ENCODE results near the gene NOL9.

Gene NOL9

DNA sequence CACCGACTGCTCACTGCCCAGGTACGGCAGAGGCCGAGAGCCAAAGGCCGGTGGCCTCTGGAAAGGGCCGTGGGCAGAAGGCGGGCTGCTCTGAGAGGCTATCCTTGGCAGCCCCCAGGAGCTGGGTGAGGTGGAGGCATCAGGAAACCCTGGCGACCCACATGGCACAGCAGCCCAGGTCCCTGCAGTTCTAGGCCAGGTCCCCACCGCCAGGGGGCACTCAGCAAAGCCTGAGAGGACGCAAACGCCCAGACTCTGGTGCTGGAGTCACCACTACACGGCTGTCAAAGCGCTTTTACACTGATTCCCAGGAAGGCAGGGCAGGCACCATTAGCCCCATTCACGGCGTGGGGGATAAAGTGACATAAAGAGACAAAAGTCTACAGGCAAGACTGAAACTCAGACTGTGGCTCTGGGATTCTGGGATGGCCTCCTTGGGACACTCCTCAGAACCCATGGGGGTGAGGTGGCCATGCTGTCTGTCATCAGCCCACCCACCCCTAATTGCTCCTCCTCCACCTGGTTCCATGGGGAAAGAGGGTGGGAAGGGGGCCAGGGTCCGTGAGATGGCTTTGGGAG is 67.8 kb downstream of the NOL9 start:
- DNase-seq: peak; percentile 62 to 78

DNA sequence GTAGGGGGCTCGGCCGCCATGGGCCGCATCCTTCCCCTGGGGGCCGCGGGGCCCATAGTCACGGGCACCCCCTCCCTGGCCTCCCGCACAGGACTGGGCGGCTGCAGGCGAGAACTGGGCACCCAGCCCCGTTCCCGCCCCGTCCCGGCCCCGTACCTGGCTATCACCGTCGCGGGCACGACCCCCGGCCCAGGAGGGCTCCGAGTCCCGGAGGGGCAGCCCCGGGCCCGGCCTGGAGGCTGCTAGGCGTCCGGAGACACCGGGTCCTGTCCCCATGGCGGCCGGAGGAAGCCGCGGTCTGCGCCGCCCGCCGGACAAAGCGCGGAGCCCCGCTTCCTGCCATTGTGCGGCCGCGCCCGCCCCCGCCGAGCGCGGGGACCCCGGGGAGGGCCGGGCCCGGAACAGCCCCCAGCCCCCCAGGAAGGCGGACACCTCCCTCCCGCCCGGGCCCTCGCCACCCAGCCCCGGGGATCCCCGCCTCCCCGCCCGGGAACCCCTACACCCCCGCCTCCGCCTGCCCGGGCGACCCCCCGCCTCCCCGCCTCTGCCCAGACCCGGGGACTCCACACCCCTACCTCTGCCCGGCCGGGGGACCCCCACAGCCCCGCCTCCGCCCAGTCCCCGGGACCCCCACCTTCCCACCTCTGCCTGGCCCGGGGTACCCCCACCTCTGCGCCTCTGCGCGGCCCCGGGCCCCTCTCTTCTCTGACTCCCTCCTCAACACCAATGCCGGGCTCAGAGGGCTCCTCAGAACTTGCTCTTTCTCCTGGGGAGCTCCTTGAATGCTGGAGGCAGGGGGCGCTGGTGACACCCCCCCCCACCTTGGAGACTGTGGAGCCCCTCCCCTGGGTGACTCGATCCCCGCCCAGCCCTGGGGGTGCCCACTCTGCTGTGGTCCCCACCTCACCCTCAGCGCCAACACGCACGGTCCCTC is 68.9 kb downstream of the NOL9 start:
- no peak for DNase-seq

DNA sequence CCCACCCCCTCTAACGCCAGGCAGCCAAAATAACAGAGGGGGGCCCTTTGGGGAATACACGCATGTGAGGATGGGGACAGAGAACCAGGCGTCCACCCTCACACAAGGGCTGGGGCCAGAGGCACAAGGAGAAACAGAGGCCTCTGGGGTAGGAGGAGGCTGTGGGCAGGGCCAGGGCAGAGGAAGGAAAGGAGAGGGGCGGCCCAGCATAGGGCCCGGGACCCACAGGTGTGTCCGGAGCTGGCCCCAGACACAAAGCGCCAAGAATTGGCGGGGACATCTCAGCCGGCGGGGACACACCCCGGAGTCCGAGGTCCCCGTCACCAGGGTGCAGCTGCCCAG is 69.5 kb downstream of the NOL9 start:
- DNase-seq: no peak

DNA sequence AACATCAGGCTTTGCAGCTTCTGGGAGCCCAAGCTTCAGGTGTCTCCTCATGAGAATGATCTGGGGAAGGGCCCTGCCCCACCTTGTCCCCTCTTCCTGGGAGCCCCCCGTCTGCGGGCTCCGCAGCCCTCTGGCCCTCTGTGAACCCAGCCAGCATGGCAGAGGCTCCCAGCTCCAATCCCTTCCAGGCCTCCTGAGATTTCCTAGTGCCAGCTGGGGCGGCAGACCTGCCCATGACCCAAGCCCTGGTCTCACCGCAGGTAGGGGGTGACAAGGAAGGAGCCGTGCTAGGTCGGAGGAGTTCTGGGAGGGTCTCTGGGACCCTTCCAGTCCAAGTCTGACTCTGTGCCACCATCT is 70.6 kb downstream of the NOL9 start:
- no peak for DNase-seq

DNA sequence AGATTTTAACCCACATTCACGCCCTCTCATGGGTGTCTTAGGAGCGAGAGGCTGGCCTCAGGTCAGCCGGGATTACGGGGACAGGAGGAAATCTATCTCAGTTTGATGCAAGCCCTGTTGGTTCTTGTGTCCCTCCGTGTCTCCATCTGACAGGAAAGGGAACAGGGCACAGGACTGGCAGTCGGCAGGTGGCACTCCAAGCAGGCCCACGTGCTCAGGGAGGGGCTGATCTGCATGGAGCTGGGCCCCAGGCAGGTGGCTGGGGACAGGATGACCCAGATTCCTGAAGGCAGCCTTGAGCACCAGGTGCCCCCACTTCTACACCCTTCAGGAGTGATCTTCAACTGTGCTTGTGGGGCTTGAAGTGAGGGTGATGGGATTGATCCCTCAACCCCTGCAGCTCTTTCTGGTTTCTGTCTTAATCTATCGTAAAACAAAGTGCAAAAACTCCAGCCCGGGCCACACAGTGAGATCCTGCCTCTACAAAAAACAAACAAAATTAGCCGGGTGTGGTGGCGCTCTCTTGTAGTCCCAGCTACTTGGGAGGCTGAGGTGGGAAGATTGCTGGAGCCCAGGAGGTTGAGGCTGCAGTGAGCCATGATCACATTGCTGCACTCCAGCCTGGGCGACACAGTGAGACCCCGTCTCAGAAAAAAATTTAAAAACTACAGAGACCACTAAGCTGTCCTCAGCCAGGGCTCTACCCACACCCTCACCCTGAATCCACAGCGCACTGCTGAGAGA is 71.1 kb downstream of the NOL9 start:
- DNase-seq: no peak

DNA sequence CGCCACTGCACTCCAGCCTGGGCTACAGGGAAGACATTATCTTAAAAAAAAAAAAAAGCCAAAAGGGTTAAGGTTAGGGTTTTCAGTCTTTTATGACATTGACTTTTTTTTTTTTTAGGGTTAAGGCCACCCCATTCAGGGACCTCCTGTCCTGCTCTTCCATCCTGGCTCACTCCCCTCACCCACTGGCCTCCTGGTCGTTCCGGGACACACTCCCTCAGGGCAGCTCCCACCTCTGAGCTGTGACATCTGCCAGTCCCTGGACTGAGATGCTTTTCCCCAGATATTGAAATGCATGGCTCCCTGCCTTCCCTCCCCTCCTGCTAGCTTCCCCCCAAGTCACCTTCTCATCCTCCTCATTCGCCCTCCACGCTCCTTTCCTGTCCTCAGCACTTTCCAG is 72.5 kb downstream of the NOL9 start:
- DNase-seq: no peak

DNA sequence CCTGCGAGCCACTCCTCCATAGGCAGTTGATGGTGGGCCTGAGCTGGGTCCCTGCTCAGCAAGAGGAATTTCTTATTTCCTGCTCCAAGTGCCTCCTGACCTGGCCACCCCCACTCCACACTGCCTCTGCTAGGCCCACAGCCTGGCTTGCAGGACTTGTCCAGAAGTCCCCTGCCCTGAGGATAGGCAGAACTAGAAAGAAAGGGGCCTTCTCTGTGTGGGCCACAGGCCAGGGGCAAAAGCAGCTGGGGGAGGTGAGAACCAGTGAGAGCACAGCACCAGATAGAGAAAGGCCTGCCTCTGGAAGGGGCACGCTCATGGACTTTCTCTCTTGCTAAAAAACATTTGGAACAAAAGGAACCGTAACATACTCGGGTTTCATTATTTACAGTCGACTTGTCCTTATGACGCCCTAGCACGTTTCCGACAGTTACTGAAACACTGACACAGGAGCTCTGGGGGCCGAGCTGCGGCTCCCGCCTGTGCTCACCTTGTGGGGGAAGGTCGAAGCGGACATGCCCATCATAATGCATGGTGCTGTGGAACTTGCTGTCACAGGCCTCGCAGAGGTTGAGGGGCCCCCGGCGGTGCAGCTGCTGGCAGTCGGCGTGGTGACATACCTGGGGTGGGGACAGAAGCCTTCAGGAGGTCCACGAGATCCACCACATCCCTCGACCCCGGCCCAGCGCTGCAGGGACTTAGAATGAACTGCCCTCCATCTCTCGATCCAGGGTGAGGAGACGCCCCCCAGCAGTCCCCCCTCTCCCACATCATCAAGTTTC is 77.1 kb downstream of the NOL9 start:
- DNase-seq: no peak

DNA sequence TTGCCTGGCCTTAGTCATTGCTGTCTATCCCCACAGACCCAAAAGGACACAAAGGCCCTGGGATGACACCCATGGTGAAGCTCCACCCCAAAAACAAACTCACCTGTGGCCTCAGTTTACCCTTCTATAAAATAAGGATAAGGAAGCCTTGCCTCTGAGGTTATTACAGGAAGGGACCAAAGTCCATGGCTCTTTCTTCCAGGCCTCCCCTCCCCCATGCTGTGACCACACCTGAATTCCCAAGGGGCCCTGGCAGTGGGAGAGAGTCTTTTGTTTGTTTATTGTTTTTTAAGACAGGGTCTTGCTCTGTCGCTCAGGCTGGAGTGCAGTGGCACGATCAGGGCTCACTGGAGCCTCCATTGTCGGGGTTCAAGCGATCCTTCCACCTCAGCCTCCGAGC is 77.8 kb downstream of the NOL9 start:
- DNase-seq: no peak

DNA sequence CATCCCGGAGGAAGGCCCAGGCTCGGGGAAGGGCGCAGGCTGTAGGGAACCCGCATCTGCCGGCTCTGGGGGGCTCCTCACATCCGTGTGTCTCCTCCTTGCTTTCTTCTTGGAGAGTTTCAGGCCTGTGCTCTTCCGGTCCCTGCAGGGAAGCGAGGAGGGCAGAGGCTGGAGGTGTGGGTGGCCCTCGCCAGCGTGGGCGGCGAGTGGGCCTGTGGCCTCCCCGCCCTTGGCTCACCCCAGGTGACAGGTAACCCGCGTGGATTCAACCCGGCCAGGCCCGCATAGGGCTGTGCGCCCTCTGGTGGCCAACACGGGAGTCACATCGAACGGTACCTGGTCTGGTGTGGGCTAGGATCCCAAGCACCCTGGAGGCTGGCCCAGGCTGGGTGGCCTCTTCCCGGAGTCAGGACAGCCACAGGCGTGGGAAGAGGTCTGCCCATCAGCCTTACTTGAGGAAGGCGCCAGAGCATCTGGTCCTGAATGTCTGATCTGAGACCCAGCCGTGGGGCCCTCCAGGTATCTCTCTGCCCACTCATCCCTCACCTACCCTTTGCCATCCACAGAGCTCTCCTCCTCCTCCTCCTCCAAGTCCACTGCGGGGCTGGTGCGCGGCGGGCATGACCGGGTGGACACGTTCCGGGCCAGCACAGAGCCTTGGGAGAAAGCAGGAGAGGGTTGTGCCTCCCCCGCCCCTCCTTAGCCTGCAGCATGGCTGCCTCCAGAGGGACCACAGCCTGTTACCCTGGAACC is 78.8 kb downstream of the NOL9 start:
- peak in 1 of 2 experiments; percentile 23 for DNase-seq

DNA sequence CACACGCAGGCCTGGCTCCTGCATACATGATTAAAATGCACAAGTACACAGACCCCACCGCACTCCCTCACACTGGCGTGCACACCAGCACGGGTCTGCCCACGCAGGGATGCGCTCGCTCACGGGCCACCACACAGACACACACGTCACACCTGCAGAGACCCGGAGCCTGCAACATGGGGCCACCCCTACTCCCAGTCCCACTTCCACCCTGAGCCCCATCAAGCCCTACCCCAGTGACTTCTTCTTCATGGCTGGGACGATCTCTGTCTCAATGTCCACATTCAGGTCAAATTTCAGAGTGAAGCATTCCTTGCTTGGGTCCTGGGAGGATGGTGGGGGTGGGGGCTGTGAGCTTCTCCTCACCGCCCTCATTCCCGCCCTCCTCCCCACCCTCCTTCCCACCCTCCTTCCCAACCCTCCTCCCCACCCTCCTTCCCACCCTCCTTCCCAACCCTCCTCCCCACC is 79.5 kb downstream of the NOL9 start:
- DNase-seq: no peak

DNA sequence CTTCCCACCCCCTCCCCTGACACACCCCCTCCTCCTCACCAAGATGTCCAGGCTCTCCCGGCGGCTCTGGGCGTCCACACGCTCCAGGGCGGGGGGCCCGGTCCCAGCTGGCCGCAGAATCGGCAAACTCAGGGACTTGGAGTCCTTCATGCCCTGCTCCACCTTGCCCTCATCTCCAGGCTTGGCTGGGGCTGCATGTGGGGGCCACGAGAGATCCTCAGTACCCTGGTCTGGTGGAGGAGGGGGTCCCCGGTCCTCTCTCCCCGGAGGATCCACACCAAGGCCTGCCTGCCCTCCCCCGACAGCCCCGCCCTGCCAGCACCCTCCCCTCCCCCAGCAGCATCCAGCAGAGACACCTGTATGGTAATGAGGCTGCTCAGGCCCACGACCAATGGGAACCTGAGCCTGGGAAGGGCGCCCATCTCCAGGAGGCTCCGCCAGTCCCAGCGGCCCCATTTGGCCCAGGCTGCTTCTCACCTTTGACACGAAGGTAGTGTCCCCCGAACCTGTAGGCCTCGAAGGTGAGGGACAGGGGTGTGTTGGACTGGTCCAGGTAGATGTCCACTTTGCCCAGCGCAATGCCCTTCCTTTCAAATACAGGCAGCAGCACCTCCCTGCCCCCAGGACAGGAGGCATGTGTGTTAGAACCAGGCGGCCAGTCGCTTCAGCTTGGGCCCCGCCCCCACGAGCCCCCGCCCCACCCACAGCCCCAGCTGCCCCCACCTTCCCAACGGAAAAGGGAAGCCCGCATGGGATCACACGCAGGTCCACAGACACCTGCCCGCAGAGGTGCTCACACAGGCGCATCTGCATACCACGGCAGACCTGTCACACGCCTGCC is 80.1 kb downstream of the NOL9 start:
- no peak for DNase-seq

DNA sequence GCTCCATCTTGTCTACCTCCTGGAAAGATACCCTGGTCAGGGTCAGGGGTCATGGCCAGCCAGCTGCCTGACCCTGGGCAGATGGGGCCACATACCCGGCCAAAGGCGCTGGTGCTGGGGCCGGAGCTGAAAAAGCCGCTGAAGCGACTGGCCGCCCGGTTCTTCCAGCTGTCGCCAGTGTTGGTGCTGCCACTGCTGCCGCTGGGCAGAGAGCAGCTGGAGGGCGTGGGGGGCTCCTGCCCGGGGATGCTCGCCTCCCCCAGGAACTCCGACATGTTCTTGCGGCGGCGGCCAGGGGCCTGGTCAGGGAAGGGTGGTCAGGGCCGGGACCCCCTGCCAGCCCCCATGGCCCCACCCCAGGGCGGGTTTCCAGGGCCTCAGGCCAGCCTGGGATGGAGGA is 81.2 kb downstream of the NOL9 start:
- DNase-seq: no peak

DNA sequence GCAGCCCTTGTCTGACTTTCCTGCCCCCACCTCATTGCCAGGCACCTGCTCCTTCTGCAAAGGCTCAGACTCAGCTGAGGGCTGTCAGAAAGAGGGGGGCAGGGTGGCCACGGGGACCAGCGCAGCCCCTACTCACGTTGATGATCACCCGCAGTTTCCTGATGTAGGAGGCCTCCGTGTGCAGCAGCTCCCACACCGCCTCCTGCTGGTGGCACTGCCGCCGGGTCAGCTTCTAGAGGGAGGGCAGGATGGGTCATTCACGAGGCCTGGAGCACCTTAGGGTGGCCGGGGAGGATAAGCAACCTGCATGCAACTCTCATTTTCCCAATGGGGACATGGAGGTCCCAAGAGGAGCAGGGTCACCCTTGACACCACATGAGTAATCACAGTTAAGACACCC is 81.9 kb downstream of the NOL9 start:
- DNase-seq: no peak

DNA sequence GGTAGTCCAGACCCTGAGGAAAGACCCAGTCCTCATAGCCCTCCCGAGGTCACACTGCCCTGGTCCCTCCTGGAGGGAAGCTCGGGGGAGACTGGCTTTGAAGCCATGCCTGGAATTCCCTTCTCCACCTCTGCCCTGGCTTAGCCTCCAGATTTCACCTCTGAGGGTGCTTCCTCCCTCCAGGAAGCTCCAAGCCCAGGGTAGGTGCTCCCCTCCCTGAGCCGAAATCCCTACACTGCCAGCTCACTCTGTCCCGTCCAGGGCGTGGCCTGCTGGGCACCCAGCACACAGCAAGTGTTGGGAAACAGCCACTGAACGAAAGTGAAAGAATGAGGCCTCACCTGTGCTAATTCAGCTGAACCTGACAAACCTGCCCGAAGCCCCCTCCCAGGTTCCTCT is 82.3 kb downstream of the NOL9 start:
- no peak for DNase-seq

Measured in AML-193 (cell line).